Epithelial cell of proximal tubule (primary cell): Measurements from ENCODE around the gene ELN. TPM values are rescaled to one million over a fixed set of nuclear protein-coding genes. Genes with fewer than 3 reads are reported as not detected.
"Not testable (repeated sequence)": the region's sequence is repeated elsewhere in the genome, so short reads cannot be mapped to it uniquely, and the experiment has no call there.

Experiments
- DNase-seq: peaks from one replicate; pipeline ENCODE4 v3.0.0-alpha.2; 2011; ENCODE audit warnings: low read depth
- H3K4me3 ChIP-seq: 2 replicates; pipeline ENCODE4 v1.5.1; 2011; ENCODE audit warnings: low read depth, mild to moderate bottlenecking, low read length
- total RNA-seq: library from RNA; depleted of rRNA; stranded (reverse); fragments of >200 nt; gene quantifications from 2 replicates; pipeline ENCODE4 v1.2.3, GENCODE V29; 2015
- TF ChIP-seq, protein P1 (sequence below): conservative IDR thresholded peaks from 2 replicates; pipeline ENCODE4 v1.5.1; 2012; ENCODE audit warnings: low read depth, mild to moderate bottlenecking, low read length

The ELN gene
- total RNA-seq, 1 donor from 2014 or later = 0.12 TPM

DNA sequence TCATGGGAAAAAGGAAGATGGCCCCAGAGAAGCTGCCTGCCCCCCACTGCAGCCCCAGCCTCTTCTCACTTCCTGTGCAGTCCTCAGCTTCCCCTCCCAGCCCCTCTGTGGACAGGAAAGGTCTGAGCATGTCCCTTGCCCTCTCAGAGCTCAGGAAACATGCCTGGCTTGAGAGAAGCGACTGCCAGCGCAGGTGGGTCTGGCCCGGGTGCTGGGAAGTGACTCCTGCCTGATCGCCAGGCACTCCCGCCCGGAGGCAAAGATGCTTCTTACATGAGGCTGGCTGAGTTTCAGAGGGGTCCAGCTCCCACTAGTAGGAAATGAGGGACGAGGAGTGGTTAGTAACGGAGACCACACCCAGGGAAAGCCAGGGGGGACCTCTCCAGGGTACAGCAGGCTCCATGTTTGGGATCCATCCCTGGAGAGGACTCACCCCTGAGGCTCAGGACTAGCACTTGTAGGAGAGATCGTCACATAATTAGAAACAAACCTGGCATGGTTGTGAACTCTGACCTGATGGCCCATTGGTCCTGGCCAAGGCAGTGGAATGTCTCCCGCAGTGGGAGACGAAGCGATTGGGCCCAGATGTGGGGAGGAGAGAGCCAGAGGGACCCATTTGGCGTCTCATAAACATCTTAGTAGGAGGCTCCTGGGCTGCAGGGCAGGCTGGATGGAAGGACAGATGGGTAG lies 12.3 kb downstream of the ELN start:
- DNase-seq = no peak
- TF ChIP-seq, protein P1, sequence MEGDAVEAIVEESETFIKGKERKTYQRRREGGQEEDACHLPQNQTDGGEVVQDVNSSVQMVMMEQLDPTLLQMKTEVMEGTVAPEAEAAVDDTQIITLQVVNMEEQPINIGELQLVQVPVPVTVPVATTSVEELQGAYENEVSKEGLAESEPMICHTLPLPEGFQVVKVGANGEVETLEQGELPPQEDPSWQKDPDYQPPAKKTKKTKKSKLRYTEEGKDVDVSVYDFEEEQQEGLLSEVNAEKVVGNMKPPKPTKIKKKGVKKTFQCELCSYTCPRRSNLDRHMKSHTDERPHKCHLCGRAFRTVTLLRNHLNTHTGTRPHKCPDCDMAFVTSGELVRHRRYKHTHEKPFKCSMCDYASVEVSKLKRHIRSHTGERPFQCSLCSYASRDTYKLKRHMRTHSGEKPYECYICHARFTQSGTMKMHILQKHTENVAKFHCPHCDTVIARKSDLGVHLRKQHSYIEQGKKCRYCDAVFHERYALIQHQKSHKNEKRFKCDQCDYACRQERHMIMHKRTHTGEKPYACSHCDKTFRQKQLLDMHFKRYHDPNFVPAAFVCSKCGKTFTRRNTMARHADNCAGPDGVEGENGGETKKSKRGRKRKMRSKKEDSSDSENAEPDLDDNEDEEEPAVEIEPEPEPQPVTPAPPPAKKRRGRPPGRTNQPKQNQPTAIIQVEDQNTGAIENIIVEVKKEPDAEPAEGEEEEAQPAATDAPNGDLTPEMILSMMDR = no peak
- H3K4me3 ChIP-seq = no peak overlapping the region

DNA sequence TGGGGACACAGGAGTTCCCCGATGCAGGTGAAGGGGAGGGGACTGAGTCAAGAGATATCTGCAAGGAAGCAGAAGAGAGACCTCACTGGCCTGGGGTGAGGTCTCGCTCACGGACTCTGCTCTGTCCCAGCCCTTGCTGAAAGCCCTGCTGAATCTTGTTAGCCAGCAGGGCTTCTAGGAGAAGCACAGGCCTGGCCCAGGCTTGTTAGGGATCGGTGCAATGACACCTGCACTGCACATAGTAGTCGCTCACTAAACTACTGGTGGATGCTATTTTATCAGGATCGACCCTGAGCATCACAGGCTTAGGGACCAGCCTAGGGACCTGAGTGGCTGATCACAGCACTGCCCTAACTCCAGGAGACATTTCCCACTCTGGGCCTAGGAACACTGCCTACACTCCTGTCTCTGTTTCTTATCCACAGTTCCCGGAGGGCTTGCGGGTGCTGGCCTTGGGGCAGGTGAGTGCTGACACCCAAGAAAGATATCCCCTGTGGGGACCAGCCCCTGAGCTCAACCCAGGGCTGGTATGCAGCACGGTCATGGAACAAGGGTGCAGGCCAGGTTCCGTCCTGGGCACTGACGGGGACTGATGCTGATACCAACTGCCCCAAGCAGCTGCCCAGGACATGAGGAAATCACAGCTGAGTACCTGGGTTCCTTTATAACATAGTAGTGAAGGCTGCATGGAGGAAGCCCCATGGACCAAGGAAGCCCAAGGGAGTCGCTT lies 13.0 kb downstream of the ELN start:
- H3K4me3 ChIP-seq = no peak overlapping the region
- no peak for DNase-seq
- TF ChIP-seq, protein P1 = no peak

DNA sequence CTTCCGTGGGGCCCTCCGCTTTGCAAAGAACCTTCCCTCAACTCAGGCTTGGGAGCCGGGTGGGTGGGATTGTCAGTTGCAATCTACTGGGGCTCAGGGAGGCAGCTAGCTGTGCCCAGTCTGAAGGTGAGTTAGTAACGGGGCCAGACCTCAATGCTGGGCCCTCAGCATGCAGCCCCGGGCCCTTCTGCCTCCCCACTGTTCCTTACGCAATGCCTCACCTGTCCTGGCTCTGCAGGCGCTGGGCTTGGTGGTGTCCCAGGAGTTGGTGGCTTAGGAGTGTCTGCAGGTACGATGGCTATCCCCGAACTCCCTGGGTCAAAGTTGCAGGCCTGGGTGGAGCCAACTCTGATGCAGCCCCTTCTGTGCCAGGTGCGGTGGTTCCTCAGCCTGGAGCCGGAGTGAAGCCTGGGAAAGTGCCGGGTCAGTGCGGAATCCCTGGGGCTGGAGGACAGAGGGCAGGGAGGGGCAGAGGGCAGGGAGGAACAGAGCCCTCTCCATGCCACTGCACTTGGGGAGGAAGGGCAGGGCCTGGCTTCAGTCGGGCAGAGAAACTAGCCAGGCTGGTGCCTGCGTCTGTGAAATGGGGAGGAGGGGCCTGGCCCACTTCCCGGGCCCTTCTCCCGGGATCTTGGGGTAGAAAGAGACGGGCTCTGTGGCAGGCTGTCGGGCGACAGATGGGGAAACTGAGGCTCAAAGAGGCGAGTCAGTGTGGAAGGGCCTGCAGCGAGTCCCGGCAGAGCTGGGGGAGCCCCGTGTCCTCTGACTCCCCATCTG lies 15.0 kb downstream of the ELN start:
- DNase-seq = no peak
- no peak overlapping the region for H3K4me3 ChIP-seq
- TF ChIP-seq, protein P1 = no peak

DNA sequence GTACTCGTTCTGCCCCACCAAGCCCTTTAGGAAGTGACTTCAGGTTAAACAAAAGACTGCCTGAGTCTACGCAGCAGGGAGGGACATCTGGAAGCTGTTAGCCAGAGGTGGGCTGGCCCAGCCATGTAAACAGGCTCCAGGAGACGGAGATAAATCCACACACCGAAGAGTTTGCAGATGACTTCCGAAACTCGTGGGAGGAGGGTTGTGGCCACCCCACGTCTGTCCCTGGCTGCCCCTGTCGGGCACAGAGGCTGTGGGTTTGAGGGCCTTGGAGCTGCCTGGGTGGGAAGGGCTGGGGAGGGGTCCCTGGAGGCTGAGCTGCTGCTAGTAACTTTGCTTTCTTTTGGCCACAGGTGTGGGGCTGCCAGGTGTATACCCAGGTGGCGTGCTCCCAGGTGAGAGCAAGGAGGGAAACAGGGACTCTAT lies 15.6 kb downstream of the ELN start:
- TF ChIP-seq, protein P1 = no peak
- DNase-seq = no peak
- H3K4me3 ChIP-seq = no peak overlapping the region

DNA sequence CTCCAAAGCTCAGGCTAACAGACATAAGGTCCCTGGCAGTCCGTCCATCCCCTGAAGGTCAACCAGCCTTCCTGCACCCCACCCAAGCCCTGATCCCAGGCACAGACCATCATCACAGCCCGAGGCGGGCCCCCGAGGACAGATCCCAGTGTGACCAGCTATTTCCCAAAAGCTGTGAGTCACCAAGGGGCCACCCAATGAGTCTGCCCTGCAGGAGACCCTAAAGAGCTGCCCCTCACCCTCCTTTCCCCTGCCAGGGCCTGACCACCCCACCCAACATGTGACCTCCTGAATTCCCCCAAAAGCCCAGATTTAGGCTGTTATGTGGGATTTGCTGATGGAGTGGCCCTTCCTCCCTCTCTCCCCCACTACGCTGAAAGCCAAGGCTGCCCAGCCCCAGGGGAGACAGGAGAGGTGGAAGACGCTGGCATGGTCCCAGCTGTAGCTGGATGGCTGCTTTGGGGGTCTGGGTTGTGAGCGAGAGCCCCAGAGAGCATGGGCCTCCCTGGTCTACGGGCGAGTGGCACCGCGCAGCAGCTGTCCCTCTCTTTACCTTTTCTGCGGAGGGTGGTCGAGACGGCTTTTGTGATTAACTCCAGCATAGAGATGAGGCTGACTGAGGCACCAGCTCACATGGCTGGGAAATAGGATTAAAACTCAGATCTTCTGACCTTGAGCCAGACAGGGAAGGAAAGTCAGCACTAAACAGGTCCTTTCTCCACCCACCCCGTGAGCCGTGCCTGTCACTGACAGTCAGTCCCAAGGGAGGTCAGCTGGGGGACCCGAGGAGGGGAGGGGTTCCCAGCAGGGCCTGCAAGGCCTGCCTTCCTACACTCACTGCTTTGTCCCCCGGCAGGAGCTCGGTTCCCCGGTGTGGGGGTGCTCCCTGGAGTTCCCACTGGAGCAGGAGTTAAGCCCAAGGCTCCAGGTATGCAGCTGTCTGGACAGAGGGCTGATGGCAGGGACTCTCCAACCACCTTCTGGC lies 16.7 kb downstream of the ELN start:
- TF ChIP-seq, protein P1 = no peak
- no peak for DNase-seq
- H3K4me3 ChIP-seq = no peak overlapping the region

DNA sequence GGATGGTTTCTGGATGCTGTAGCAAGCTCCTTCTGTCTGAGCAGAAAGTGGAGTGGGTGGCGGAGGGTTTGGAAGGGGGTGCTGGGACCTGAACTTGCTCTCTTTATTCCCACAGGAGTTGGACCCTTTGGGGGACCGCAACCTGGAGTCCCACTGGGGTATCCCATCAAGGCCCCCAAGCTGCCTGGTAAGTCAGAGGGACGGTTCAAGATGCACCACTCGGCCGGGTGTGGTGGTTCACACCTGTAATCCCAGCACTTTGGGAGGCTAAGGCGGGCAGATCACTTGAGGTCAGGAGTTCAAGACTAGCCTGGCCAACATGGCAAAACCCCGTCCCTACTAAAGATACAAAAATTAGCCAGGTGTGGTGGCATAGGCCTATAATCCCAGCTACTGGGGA lies 18.6 kb downstream of the ELN start:
- not testable (repeated sequence) for DNase-seq, H3K4me3 ChIP-seq
